GM19023 (cell line): ENCODE data around the gene ZBTB25.
"Not testable (repeated sequence)": the region's sequence is repeated elsewhere in the genome, so short reads cannot be mapped to it uniquely, and the experiment has no call there.

Source experiments
- ATAC-seq: cut with Tn5 transposase; IDR thresholded peaks from one replicate; pipeline ENCODE4 v1.9.1; 2021; ENCODE audit warnings: mild to moderate bottlenecking, moderate library complexity; ENCODE audit not compliant: unreplicated experiment

Gene ZBTB25

GRCh38 chr14:64503434-64504309, at the start of gene ZBTB25:
Gene ZBTB25 (minus strand): TSS chr14:64503838. CDS start chr14:64490533, 13,305 bp downstream.
- peak; percentile 60 for ATAC-seq

GRCh38 chr14:64550621-64551333, 47.1 kb upstream of the ZBTB25 start:
- ATAC-seq = no peak

- peak; percentile 57 for ATAC-seq
Observed at GRCh38 chr14:64549791-64550620, 46.4 kb upstream of the ZBTB25 start, which contains the start of gene PPP1R36. Gene PPP1R36 (plus strand): TSS chr14:64549961. CDS start chr14:64549998, 37 bp downstream.

- ATAC-seq = no peak
Observed at GRCh38 chr14:64549016-64549415, 45.4 kb upstream of the ZBTB25 start.

- ATAC-seq = no peak
Observed at GRCh38 chr14:64544607-64545312, 41.1 kb upstream of the ZBTB25 start.

- no peak for ATAC-seq
Observed at GRCh38 chr14:64542836-64543201, 39.2 kb upstream of the ZBTB25 start.

GRCh38 chr14:64541972-64542835, 38.6 kb upstream of the ZBTB25 start:
- no peak for ATAC-seq

- no peak for ATAC-seq
Observed at GRCh38 chr14:64541261-64541971, 37.8 kb upstream of the ZBTB25 start.

- ATAC-seq = peak; percentile 96
Observed at GRCh38 chr14:64540208-64541202, 36.9 kb upstream of the ZBTB25 start, which contains the start of gene HSPA2. Gene HSPA2 (plus strand): TSS chr14:64540741. CDS start chr14:64540850, 109 bp downstream.

GRCh38 chr14:64536488-64537245, 33.0 kb upstream of the ZBTB25 start:
- no peak for ATAC-seq

- ATAC-seq = no peak
Observed at GRCh38 chr14:64531567-64531966, 27.9 kb upstream of the ZBTB25 start.

GRCh38 chr14:64525354-64525753, 21.7 kb upstream of the ZBTB25 start:
- no peak for ATAC-seq

- no peak for ATAC-seq
Observed at GRCh38 chr14:64522591-64523355, 19.1 kb upstream of the ZBTB25 start.

GRCh38 chr14:64520699-64521098, 17.1 kb upstream of the ZBTB25 start:
- no peak for ATAC-seq

GRCh38 chr14:64518229-64518628, 14.6 kb upstream of the ZBTB25 start:
- no peak for ATAC-seq

GRCh38 chr14:64517667-64518066, 14.0 kb upstream of the ZBTB25 start:
- ATAC-seq = not testable (repeated sequence)
